GM12874 (cell line): Measurements from ENCODE around the gene PRPF4.

ENCODE experiments used
- CTCF ChIP-seq: IDR thresholded peaks from 2 replicates; pipeline ENCODE4 v1.5.1; 2011; ENCODE audit warnings: low read depth, mild to moderate bottlenecking, control low read depth, low read length, moderate library complexity; ENCODE audit not compliant: insufficient read depth

PRPF4 gene

GRCh38 chr9:113275157-113276131, at the start of gene PRPF4, which contains the start of gene CDC26:
TSS of gene PRPF4 (plus strand) at chr9:113275658. CDS start at chr9:113275744, 86 bp downstream.
TSS of gene CDC26 (minus strand) at chr9:113275572. CDS start at chr9:113272507, 3,065 bp downstream.
- no peak for TF ChIP-seq CTCF

- TF ChIP-seq CTCF, result no peak
These were observed 48.0 kb upstream of the PRPF4 start for GRCh38 chr9:113227436-113227835.

GRCh38 chr9:113228130-113228665, 47.3 kb upstream of the PRPF4 start:
- TF ChIP-seq CTCF, result no peak

GRCh38 chr9:113231701-113232100, 43.8 kb upstream of the PRPF4 start:
- TF ChIP-seq CTCF, result no peak

- TF ChIP-seq CTCF, result no peak
These were observed 38.4 kb upstream of the PRPF4 start for GRCh38 chr9:113237026-113237425.

- TF ChIP-seq CTCF, result no peak
These were observed 37.1 kb upstream of the PRPF4 start for GRCh38 chr9:113238202-113238858.

- no peak for TF ChIP-seq CTCF
These were observed 36.6 kb upstream of the PRPF4 start for GRCh38 chr9:113238859-113239232.
